Activated CD4-positive, CD25-positive, alpha-beta regulatory T cell treated with anti-CD3 and anti-CD28 coated beads, Interleukin-2, amount 50 U/mL, for 24 hours (primary cell): ENCODE results near the gene INO80.

Experiments
- ATAC-seq, 2 donors: fragments of 150-1000 bp; cut with Tn5 transposase; one replicate each; pipeline ENCODE4 v1.10.0; 2021; ENCODE audit warnings: mild to moderate bottlenecking in 1 of 2, moderate library complexity in 1 of 2

Gene INO80

GRCh38 chr15:41039121-41039520, 77.0 kb downstream of the INO80 start:
- ATAC-seq: no peak

- no peak for ATAC-seq
Observed at GRCh38 chr15:41032079-41032328, 84.1 kb downstream of the INO80 start.

GRCh38 chr15:41031232-41032078, 84.6 kb downstream of the INO80 start:
- no peak for ATAC-seq

- ATAC-seq: no peak
Observed at GRCh38 chr15:41028853-41029252, 87.2 kb downstream of the INO80 start.

- no peak for ATAC-seq
Observed at GRCh38 chr15:41025393-41025792, 90.7 kb downstream of the INO80 start.

- no peak for ATAC-seq
Observed at GRCh38 chr15:41024885-41025284, 91.2 kb downstream of the INO80 start.

GRCh38 chr15:41024131-41024530, 91.9 kb downstream of the INO80 start:
- no peak for ATAC-seq

- ATAC-seq: peak in 1 of 2 donors; percentile 46
Observed at GRCh38 chr15:41022487-41023090, 93.5 kb downstream of the INO80 start.

GRCh38 chr15:41020829-41021228, 95.3 kb downstream of the INO80 start:
- ATAC-seq: no peak

- no peak for ATAC-seq
Observed at GRCh38 chr15:41020311-41020710, 95.8 kb downstream of the INO80 start.

GRCh38 chr15:41019174-41019573, 96.9 kb downstream of the INO80 start:
- ATAC-seq: no peak

GRCh38 chr15:41018534-41018933, 97.5 kb downstream of the INO80 start:
- ATAC-seq: no peak

- no peak for ATAC-seq
Observed at GRCh38 chr15:41017066-41017735, 98.9 kb downstream of the INO80 start.

GRCh38 chr15:41013691-41014414, 102.2 kb downstream of the INO80 start:
- no peak for ATAC-seq

- no peak for ATAC-seq
Observed at GRCh38 chr15:41011055-41011815, 104.8 kb downstream of the INO80 start.

GRCh38 chr15:41010345-41010744, 105.7 kb downstream of the INO80 start:
- ATAC-seq: no peak

- no peak for ATAC-seq
Observed at GRCh38 chr15:41006479-41006878, 109.6 kb downstream of the INO80 start.

- no peak for ATAC-seq
Observed at GRCh38 chr15:41004490-41004889, 111.6 kb downstream of the INO80 start.

- ATAC-seq: no peak
Observed at GRCh38 chr15:41001524-41002214, 114.4 kb downstream of the INO80 start.

- no peak for ATAC-seq
Observed at GRCh38 chr15:40999190-40999589, 116.9 kb downstream of the INO80 start.

GRCh38 chr15:40995656-40996055, 120.4 kb downstream of the INO80 start:
- no peak for ATAC-seq

GRCh38 chr15:40992825-40993224, 123.3 kb downstream of the INO80 start:
- ATAC-seq: no peak
